Activated CD4-positive, alpha-beta T cell treated with anti-CD3 and anti-CD28 coated beads, Interleukin-2, amount 10 ng/mL, durations not matched to agents 7 days and 5 days (primary cell): Measurements from ENCODE around the gene GCNT2. TPM values are rescaled to one million over a fixed set of nuclear protein-coding genes. Genes with fewer than 3 reads are reported as not detected.
A peak's percentile ranks its signal among the peaks of the same experiment; 100 is the strongest.
"Not testable (repeated sequence)": the region's sequence is repeated elsewhere in the genome, so short reads cannot be mapped to it uniquely, and the experiment has no call there.

Source experiments
- CTCF ChIA-PET: fragments of 350-600 bp; sonication (Branson Sonifier 250); formaldehyde crosslinking; loops from one replicate; lab custom pipeline; 2021; ENCODE audit warnings: antibody characterized with exemption; lab: Charles Lee
- POLR2A ChIA-PET: fragments of 350-600 bp; sonication (Branson Sonifier 250); formaldehyde crosslinking; loops from one replicate; lab custom pipeline; 2021; ENCODE audit warnings: antibody characterized with exemption; lab: Charles Lee
- DNase-seq: peaks from one replicate; pipeline ENCODE4 v3.0.0-alpha.2; 2020
- H3K27ac Mint-ChIP-seq: one replicate; pipeline ENCODE4 v1.8.0; 2021; ENCODE audit warnings: mild to moderate bottlenecking, moderate library complexity, mixed read lengths
- H3K27me3 Mint-ChIP-seq: one replicate; pipeline ENCODE4 v1.8.0; 2021; ENCODE audit warnings: mixed read lengths
- H3K36me3 Mint-ChIP-seq: one replicate; pipeline ENCODE4 v1.8.0; 2021; ENCODE audit warnings: low read depth, mixed read lengths
- H3K4me1 Mint-ChIP-seq: one replicate; pipeline ENCODE4 v1.8.0; 2021; ENCODE audit warnings: mixed read lengths
- H3K4me3 Mint-ChIP-seq: one replicate; pipeline ENCODE4 v1.8.0; 2021; ENCODE audit warnings: mild to moderate bottlenecking, moderate library complexity, mixed read lengths
- H3K9me3 Mint-ChIP-seq: one replicate; pipeline ENCODE4 v1.8.0; 2021; ENCODE audit warnings: mixed read lengths
- total RNA-seq, 2 experiments: library from RNA; stranded (reverse); gene quantifications; one replicate each; pipeline ENCODE4 v1.2.3, GENCODE V29; 2021

GCNT2 gene
- 1 to 10 TPM; 5.0 to 5.5 TPM for total RNA-seq

- Mint-ChIP-seq H3K9me3 (no peaks in the 10 kb centered on the region), H3K27ac (no peak within 1 kb of the TSS), H3K4me3 (no peak within 1 kb of the TSS), H3K27me3 (no peaks in the 10 kb centered on the region), H3K4me1 (peaks cover 10% of the 10 kb centered on the region), H3K36me3 (no peaks in the 10 kb centered on the region)
- POLR2A ChIA-PET, result no interaction called here
- DNase-seq, result no peak
- CTCF ChIA-PET, result interaction anchor here (1.2 to 1.4 kb wide), 2 partner anchors 8 to 16 kb away, joined by 3 to 4 read pairs; no protein-coding TSS in a partner anchor
Observed at GRCh38 chr6:10521104-10521808, at the start of gene GCNT2. TSS of gene GCNT2 (plus strand) at chr6:10521351. CDS start at chr6:10528912, 7,561 bp downstream.

DNA sequence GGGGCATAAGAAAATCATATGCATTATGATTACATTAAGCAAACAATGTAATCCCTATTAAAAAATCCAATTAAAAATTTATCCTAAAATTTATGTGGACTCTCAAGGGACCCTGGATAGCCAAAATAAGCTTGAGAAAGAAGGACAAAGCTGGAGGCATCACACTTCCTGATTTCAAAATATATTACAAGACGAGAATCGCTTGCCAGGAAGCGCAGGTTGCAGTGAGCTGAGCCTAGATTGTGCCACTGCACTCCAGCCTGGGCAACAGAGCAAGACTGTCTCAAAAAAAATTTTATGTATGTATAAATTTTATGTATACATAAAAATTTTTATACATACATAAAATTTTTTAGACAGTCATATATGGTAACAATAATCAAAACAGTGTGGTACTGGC, 48.5 kb upstream of the GCNT2 start:
- no peak overlapping the region for H3K27ac Mint-ChIP-seq
- H3K9me3 Mint-ChIP-seq, result no peaks in the 10 kb centered on the region
- no peak for DNase-seq
- H3K4me1 Mint-ChIP-seq, result no peaks in the 10 kb centered on the region
- ChIA-PET CTCF (no interaction called here), POLR2A (no interaction called here)
- H3K4me3 Mint-ChIP-seq, result no peak overlapping the region
- H3K36me3 Mint-ChIP-seq, result no peaks in the 10 kb centered on the region
- peaks cover 14% of the 10 kb centered on the region for H3K27me3 Mint-ChIP-seq

DNA sequence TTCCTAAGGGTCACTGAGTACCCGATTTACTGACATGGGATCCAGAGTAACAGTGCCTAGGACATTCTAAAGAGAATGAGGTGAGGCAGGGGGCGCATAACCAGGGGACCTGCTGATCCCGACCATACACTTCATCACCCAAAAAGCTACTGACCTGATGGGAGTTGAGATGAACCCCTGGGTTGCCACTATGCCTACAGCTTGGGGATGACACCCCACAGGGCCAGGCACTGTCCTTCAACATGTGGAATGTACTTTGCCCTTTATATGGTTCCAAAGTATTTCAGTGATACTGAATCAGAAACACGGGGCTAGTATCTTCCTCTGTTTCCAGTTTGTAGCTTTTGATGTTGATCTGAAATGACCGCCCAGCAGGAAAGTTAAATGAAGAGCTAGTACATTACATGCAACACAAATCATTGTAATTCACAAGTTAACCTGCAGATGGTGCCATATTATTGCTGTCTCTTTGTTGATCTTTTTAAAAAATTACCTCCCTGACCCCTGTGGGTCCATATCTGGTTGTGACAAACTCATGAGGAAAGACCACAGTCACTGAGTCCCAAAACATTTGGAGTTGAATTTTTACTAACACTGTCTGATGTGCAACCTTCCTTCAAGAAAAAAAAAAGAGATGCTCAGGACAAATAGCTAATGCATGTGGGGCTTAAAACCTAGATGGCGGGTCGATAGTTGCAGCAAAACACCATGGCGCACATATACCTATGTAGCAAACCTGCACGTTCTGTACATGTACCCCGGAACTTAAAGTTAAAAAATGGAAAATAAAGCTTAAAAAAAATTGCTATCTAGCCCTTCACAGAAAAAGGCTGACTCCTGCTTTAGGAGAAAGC, 42.7 kb upstream of the GCNT2 start:
- peak; percentile 25 for DNase-seq
- no peak overlapping the region for H3K27ac Mint-ChIP-seq
- H3K4me1 Mint-ChIP-seq, result peaks cover 2% of the 10 kb centered on the region
- no peaks in the 10 kb centered on the region for H3K36me3 Mint-ChIP-seq
- H3K27me3 Mint-ChIP-seq, result peaks cover 14% of the 10 kb centered on the region
- POLR2A ChIA-PET, result no interaction called here
- H3K9me3 Mint-ChIP-seq, result no peaks in the 10 kb centered on the region
- CTCF ChIA-PET, result interaction anchor here (0.6 to 1.4 kb wide), 8 partner anchors 9 to 605 kb away, joined by 3 to 6 read pairs (median 4); no protein-coding TSS in a partner anchor
- no peak overlapping the region for H3K4me3 Mint-ChIP-seq

- Mint-ChIP-seq H3K36me3 (no peaks in the 10 kb centered on the region), H3K27ac (no peak overlapping the region), H3K4me3 (no peak overlapping the region), H3K9me3 (no peaks in the 10 kb centered on the region), H3K27me3 (peaks cover 6% of the 10 kb centered on the region), H3K4me1 (peaks cover 2% of the 10 kb centered on the region)
- POLR2A ChIA-PET, result no interaction called here
- DNase-seq, result no peak
- CTCF ChIA-PET, result interaction anchor here (0.7 kb wide), 1 partner anchor 230 kb away, joined by 4 read pairs; no protein-coding TSS in a partner anchor
Observed at GRCh38 chr6:10479939-10480700, 41.0 kb upstream of the GCNT2 start.

DNA sequence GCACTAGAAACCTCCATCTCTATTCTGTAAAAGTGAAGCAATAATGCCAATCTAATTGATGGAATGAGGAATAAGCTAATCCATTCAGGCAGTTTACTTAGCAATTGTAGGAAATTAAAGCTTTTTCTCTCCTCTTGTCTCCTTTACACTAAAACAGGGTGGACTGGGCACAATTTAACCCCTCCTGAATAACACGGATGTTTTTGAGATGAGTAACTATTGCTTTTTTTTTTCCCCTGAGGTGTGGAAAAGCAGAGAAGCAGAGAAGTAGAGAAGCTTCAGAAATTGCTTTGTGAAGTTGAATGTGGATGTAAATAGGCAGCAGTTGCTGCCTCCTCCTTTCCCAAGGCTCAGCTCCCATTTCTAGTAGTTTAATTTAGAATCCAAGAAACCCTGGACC, 40.0 kb upstream of the GCNT2 start:
- ChIA-PET POLR2A (no interaction called here), CTCF (no interaction called here)
- DNase-seq, result no peak
- Mint-ChIP-seq H3K27me3 (peaks cover 6% of the 10 kb centered on the region), H3K9me3 (no peaks in the 10 kb centered on the region), H3K4me1 (peaks cover 2% of the 10 kb centered on the region), H3K27ac (no peak overlapping the region), H3K36me3 (no peaks in the 10 kb centered on the region), H3K4me3 (no peak overlapping the region)

- no peak overlapping the region for H3K4me3 Mint-ChIP-seq
- H3K9me3 Mint-ChIP-seq, result no peaks in the 10 kb centered on the region
- H3K4me1 Mint-ChIP-seq, result peaks cover 2% of the 10 kb centered on the region
- H3K27ac Mint-ChIP-seq, result no peak overlapping the region
- peaks cover 6% of the 10 kb centered on the region for H3K27me3 Mint-ChIP-seq
- DNase-seq, result no peak
- ChIA-PET CTCF (no interaction called here), POLR2A (no interaction called here)
- no peaks in the 10 kb centered on the region for H3K36me3 Mint-ChIP-seq
Observed at GRCh38 chr6:10482636-10483257, 38.4 kb upstream of the GCNT2 start.

GRCh38 chr6:10484912-10485311, 36.2 kb upstream of the GCNT2 start:
- ChIA-PET POLR2A (no interaction called here), CTCF (no interaction called here)
- no peaks in the 10 kb centered on the region for H3K9me3 Mint-ChIP-seq
- H3K27me3 Mint-ChIP-seq, result peaks cover 4% of the 10 kb centered on the region
- H3K27ac Mint-ChIP-seq, result no peak overlapping the region
- H3K4me1 Mint-ChIP-seq, result peaks cover 2% of the 10 kb centered on the region
- no peak for DNase-seq
- no peak overlapping the region for H3K4me3 Mint-ChIP-seq
- H3K36me3 Mint-ChIP-seq, result no peaks in the 10 kb centered on the region

- H3K9me3 Mint-ChIP-seq, result no peaks in the 10 kb centered on the region
- ChIA-PET POLR2A (no interaction called here), CTCF (no interaction called here)
Observed at GRCh38 chr6:10485406-10485805, 35.7 kb upstream of the GCNT2 start.

GRCh38 chr6:10486215-10486614, 34.9 kb upstream of the GCNT2 start:
- CTCF ChIA-PET, result interaction anchor here (1.5 kb wide), 1 partner anchor 7 kb away, joined by 5 read pairs; no protein-coding TSS in a partner anchor
- no peak for DNase-seq
- POLR2A ChIA-PET, result no interaction called here

More at GRCh38 chr6:10485406-10485805, 35.7 kb upstream of the GCNT2 start:
- Mint-ChIP-seq H3K27me3 (peaks cover 3% of the 10 kb centered on the region), H3K27ac (no peak overlapping the region), H3K36me3 (no peaks in the 10 kb centered on the region), H3K4me1 (no peaks in the 10 kb centered on the region), H3K4me3 (no peak overlapping the region)
- no peak for DNase-seq

DNA sequence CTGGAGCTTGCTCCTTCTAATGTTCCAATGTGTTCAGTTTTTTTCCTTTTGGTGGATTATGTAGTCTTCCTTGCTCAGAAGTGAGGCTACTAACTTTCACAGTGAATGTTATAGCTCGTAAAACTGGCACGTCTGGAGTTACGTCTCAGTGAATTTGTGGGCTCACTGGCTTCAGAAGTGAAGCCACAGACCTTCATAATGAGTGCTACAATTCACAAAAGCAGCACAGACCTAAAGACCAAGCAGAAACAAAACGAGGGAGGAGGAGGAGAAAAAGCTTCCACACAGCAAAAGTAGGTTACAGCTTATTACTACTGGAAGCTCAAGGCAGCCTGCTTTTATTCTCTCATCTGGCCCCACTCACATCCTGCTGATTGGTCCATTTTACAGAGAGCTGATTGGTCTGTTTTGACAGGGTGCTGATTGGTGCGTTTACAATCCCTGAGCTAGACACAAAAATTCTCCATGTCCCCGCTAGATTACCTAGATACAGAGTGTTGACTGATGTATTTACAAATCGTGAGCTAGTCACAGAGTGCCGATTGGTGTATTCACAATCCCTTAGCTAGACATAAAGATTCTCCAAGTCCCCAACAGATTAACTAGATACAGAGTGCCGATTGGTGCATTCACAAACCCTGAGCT, 34.1 kb upstream of the GCNT2 start:
- DNase-seq, H3K27me3 Mint-ChIP-seq, POLR2A ChIA-PET, H3K27ac Mint-ChIP-seq, H3K36me3 Mint-ChIP-seq, H3K9me3 Mint-ChIP-seq, H3K4me1 Mint-ChIP-seq, H3K4me3 Mint-ChIP-seq: not testable (repeated sequence)
- CTCF ChIA-PET, result interaction anchor here (1.5 kb wide), 1 partner anchor 8 kb away, joined by 5 read pairs; no protein-coding TSS in a partner anchor

More at GRCh38 chr6:10486215-10486614, 34.9 kb upstream of the GCNT2 start:
- Mint-ChIP-seq H3K4me3 (no peak overlapping the region), H3K36me3 (no peaks in the 10 kb centered on the region), H3K9me3 (no peaks in the 10 kb centered on the region), H3K27ac (no peak overlapping the region), H3K27me3 (peaks cover 3% of the 10 kb centered on the region), H3K4me1 (no peaks in the 10 kb centered on the region)

GRCh38 chr6:10487668-10488327, 33.4 kb upstream of the GCNT2 start:
- ChIA-PET CTCF (interaction anchor here (1.5 kb wide), 1 partner anchor 9 kb away, joined by 5 read pairs; no protein-coding TSS in a partner anchor), POLR2A (no interaction called here)
- Mint-ChIP-seq H3K4me3 (no peak overlapping the region), H3K36me3 (no peaks in the 10 kb centered on the region), H3K27ac (no peak overlapping the region), H3K9me3 (peaks cover 4% of the 10 kb centered on the region), H3K4me1 (no peaks in the 10 kb centered on the region), H3K27me3 (peaks cover 3% of the 10 kb centered on the region)
- no peak for DNase-seq
